Ovary (tissue), 9 donors: ENCODE measurements around the gene DLG1. TPM values are rescaled to one million over a fixed set of nuclear protein-coding genes. Genes with fewer than 3 reads are reported as not detected.

Experiments
- DNase-seq, 5 donors: peaks; one replicate each; pipeline ENCODE4 v3.0.0-alpha.2; 2019 to 2020
- H3K27ac ChIP-seq, 2 donors: fragments of 200-600 bp; one replicate each; pipeline versions ENCODE4 v1.5.1 to v1.8.0; 2019 to 2022
- H3K27me3 ChIP-seq: fragments of 200-600 bp; one replicate; pipeline ENCODE4 v1.8.0; 2022
- H3K36me3 ChIP-seq: fragments of 200-600 bp; sonication (generic); one replicate; pipeline ENCODE4 v1.5.1; 2019
- H3K4me1 ChIP-seq: one replicate; pipeline ENCODE4 v1.8.1; 2013; ENCODE audit warnings: mild to moderate bottlenecking, moderate library complexity; ENCODE audit not compliant: insufficient read depth
- H3K4me3 ChIP-seq: fragments of 200-600 bp; sonication (generic); one replicate; pipeline ENCODE4 v1.5.1; 2017
- H3K9me3 ChIP-seq, 2 donors: fragments of 200-600 bp in 1 of 2; sonication (generic) in 1 of 2; one replicate each; pipeline versions ENCODE4 v1.5.1 to v1.8.1; 2013 to 2019; ENCODE audit warnings: mild to moderate bottlenecking in 1 of 2, moderate library complexity in 1 of 2
- CTCF ChIP-seq, 3 donors: fragments of 450-650 bp in 2 of 3; fragments of 200-600 bp in 1 of 3; IDR thresholded peaks; one replicate each; pipeline versions ENCODE4 v1.5.1 to v1.8.0; 2016 to 2022; ENCODE audit warnings: antibody characterized with exemption in 3 of 3, mild to moderate bottlenecking in 1 of 3
- EP300 ChIP-seq: sonication (generic); formaldehyde crosslinking; IDR thresholded peaks from one replicate; pipeline ENCODE4 v1.6.1; 2017; ENCODE audit warnings: antibody characterized with exemption
- POLR2A ChIP-seq: fragments of 450-650 bp; IDR thresholded peaks from one replicate; pipeline ENCODE4 v1.6.1; 2017; ENCODE audit warnings: antibody characterized with exemption, mild to moderate bottlenecking, moderate library complexity
- WGBS, 3 donors: extraction: QIAGEN DNeasy Blood & Tissue Kit in 1 of 3; methylation state at CpG; one replicate each; pipeline versions ENCODE4 v1.1.5 to v1.1.7; 2013 to 2017; 5-methylcytosine and 5-hydroxymethylcytosine counted together
- intact Hi-C, 4 donors: fragments of 100-400 bp; cut with DNase I; formaldehyde crosslinking; loops; one replicate each; pipeline versions ENCODE4 v1.11.0 to v1.15.1; 2022 to 2023
- polyA plus RNA-seq, 2 donors: library from polyadenylated mRNA; stranded (reverse); fragments of 200-250 nt in 1 of 2; fragments of 350-450 nt in 1 of 2; fragmentation: Illumina TruSeq in 1 of 2; extraction: RNeasy Lipid Tissue Mini Kit (QIAGEN cat#74804) in 1 of 2; gene quantifications; one replicate each; pipeline ENCODE4 v1.2.3, GENCODE V29; 2013 to 2014
- total RNA-seq, 7 donors: library from RNA; depleted of rRNA in 2 of 7; stranded (reverse); fragments of >200 nt in 2 of 7; fragmentation: NEBNext Ultra II Directional in 3 of 7; extraction: Animal tissue kit (Norgen Biotek cat#: 25700) in 3 of 7; gene quantifications; one replicate each; pipeline versions ENCODE4 v1.1.0 to v1.2.4, GENCODE V29; 2016 to 2023
- donor health status: DM: no; HTN: no; CAD: no; lungs with moderate emphysema.
- donor health status: DM: no; HTN: no; CAD: no.
- donor health status: Bipolar disorder and iron deficiency.
- donor health status: DM: yes; HTN: yes; CAD: no.
- donor health status: DM: no; HTN: no; CAD: no.
- donor health status: DM: yes; HTN: yes; CAD: no.

Gene DLG1
- total and polyA plus RNA-seq, 9 donors = 20.5 to 99.1 (median 62.5) TPM

- Histone ChIP-seq H3K4me3 (no peak overlapping the region), H3K36me3 (no peaks in the 10 kb centered on the region), H3K4me1 (no peaks in the 10 kb centered on the region), H3K9me3 (no peaks in the 10 kb centered on the region), H3K27ac (no peak overlapping the region), H3K27me3 (no peaks in the 10 kb centered on the region)
- TF ChIP-seq EP300 (no peak), CTCF (IDR thresholded peaks at IDR 0.05) (no peak), POLR2A (no peak)
- intact Hi-C loops = no loop called here
- 27 to 33% (median 27%) methylated on average over 9 of the region's 9 CpGs for WGBS, 3 donors
- DNase-seq = no peak
Measured at GRCh38 chr3:197317250-197317963, 19.0 kb upstream of the DLG1 start.

GRCh38 chr3:197312431-197312830 lies 14.0 kb upstream of the DLG1 start:
- intact Hi-C loops = no loop called here
- Histone ChIP-seq H3K4me3 (no peak overlapping the region), H3K27ac (no peak overlapping the region), H3K36me3 (no peaks in the 10 kb centered on the region), H3K4me1 (no peaks in the 10 kb centered on the region), H3K27me3 (no peaks in the 10 kb centered on the region), H3K9me3 (no peaks in the 10 kb centered on the region)
- no peak for DNase-seq
- 99 to 100% (median 100%) methylated on average over 1 of the region's 1 CpG for WGBS, 3 donors
- no peak for TF ChIP-seq POLR2A
- no peak for TF ChIP-seq CTCF (IDR thresholded peaks at IDR 0.05)
- no peak for TF ChIP-seq EP300

GRCh38 chr3:197311591-197311990 lies 13.2 kb upstream of the DLG1 start:
- intact Hi-C loops = no loop called here
- 96 to 97% (median 97%) methylated on average over 3 of the region's 3 CpGs for WGBS, 3 donors
- TF ChIP-seq POLR2A = no peak
- TF ChIP-seq EP300 = no peak
- no peak for TF ChIP-seq CTCF (IDR thresholded peaks at IDR 0.05)

GRCh38 chr3:197309528-197310361 lies 11.3 kb upstream of the DLG1 start:
- DNase-seq = no peak
- 14 to 32% (median 26%) methylated on average over 5 of the region's 5 CpGs for WGBS, 3 donors
- intact Hi-C loops = no loop called here
- Histone ChIP-seq H3K36me3 (no peaks in the 10 kb centered on the region), H3K27ac (no peak overlapping the region), H3K9me3 (no peaks in the 10 kb centered on the region), H3K4me1 (peaks cover 3% of the 10 kb centered on the region), H3K4me3 (no peak overlapping the region), H3K27me3 (no peaks in the 10 kb centered on the region)
- no peak for TF ChIP-seq EP300
- TF ChIP-seq CTCF (IDR thresholded peaks at IDR 0.05) = no peak
- no peak for TF ChIP-seq POLR2A

More at GRCh38 chr3:197311591-197311990, 13.2 kb upstream of the DLG1 start:
- no peak for DNase-seq
- Histone ChIP-seq H3K4me3 (no peak overlapping the region), H3K27me3 (no peaks in the 10 kb centered on the region), H3K4me1 (peaks cover 3% of the 10 kb centered on the region), H3K9me3 (no peaks in the 10 kb centered on the region), H3K27ac (no peak overlapping the region), H3K36me3 (no peaks in the 10 kb centered on the region)
